HL-60 (cell line): ENCODE measurements around the gene HERC2.
"Not testable (repeated sequence)": the region's sequence is repeated elsewhere in the genome, so short reads cannot be mapped to it uniquely, and the experiment has no call there.

Experiments
- GABPA ChIP-seq: IDR thresholded peaks from 2 replicates; pipeline ENCODE4 v1.6.1; 2012; ENCODE audit warnings: low read depth
- POLR2AphosphoS5 ChIP-seq: IDR thresholded peaks from 2 replicates; pipeline ENCODE4 v1.6.1; 2012; ENCODE audit warnings: low read depth
- TF ChIP-seq, protein P1 (sequence below): IDR thresholded peaks from one replicate; pipeline ENCODE4 v1.5.1; 2011; ENCODE audit warnings: low read length, control low read depth, inconsistent platforms; ENCODE audit not compliant: insufficient read depth
- TF ChIP-seq, protein P2 (sequence below): IDR thresholded peaks from 2 replicates; pipeline ENCODE4 v1.6.1; 2012; ENCODE audit warnings: low read depth; ENCODE audit not compliant: insufficient replicate concordance

DNA sequence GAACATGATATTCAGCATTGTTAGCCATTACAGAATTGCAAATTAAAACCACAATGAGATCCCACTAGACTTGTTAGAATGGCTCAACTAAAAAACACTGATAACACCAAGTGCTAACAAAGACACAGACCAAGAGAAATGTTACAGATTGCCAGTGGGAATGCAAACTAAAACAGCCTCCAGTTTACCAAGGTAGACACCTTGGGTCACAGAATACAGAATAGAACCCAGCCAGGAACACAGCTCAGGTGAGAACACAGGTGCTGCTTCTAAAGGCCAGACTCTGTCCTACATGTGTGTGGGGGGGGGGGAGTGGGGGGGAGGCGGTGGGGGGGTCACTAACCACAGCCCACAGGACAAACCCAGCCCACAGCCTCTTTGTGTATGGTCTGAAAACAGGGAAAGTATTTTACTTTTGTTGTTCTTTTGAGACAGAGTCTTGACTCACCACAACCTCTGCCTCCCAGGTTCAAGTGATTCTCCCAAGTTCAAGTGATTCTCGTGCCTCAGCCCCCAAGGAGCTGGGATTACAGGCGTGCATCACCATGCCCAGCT lies 26.9 kb downstream of the HERC2 start:
- TF ChIP-seq, protein P1, sequence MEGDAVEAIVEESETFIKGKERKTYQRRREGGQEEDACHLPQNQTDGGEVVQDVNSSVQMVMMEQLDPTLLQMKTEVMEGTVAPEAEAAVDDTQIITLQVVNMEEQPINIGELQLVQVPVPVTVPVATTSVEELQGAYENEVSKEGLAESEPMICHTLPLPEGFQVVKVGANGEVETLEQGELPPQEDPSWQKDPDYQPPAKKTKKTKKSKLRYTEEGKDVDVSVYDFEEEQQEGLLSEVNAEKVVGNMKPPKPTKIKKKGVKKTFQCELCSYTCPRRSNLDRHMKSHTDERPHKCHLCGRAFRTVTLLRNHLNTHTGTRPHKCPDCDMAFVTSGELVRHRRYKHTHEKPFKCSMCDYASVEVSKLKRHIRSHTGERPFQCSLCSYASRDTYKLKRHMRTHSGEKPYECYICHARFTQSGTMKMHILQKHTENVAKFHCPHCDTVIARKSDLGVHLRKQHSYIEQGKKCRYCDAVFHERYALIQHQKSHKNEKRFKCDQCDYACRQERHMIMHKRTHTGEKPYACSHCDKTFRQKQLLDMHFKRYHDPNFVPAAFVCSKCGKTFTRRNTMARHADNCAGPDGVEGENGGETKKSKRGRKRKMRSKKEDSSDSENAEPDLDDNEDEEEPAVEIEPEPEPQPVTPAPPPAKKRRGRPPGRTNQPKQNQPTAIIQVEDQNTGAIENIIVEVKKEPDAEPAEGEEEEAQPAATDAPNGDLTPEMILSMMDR: not testable (repeated sequence)
- TF ChIP-seq, protein P2, sequence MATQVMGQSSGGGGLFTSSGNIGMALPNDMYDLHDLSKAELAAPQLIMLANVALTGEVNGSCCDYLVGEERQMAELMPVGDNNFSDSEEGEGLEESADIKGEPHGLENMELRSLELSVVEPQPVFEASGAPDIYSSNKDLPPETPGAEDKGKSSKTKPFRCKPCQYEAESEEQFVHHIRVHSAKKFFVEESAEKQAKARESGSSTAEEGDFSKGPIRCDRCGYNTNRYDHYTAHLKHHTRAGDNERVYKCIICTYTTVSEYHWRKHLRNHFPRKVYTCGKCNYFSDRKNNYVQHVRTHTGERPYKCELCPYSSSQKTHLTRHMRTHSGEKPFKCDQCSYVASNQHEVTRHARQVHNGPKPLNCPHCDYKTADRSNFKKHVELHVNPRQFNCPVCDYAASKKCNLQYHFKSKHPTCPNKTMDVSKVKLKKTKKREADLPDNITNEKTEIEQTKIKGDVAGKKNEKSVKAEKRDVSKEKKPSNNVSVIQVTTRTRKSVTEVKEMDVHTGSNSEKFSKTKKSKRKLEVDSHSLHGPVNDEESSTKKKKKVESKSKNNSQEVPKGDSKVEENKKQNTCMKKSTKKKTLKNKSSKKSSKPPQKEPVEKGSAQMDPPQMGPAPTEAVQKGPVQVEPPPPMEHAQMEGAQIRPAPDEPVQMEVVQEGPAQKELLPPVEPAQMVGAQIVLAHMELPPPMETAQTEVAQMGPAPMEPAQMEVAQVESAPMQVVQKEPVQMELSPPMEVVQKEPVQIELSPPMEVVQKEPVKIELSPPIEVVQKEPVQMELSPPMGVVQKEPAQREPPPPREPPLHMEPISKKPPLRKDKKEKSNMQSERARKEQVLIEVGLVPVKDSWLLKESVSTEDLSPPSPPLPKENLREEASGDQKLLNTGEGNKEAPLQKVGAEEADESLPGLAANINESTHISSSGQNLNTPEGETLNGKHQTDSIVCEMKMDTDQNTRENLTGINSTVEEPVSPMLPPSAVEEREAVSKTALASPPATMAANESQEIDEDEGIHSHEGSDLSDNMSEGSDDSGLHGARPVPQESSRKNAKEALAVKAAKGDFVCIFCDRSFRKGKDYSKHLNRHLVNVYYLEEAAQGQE: not testable (repeated sequence)
- not testable (repeated sequence) for TF ChIP-seq POLR2AphosphoS5, GABPA
